Measurements from ENCODE around the gene GPATCH1. TPM values are rescaled to one million over a fixed set of nuclear protein-coding genes. Genes with fewer than 3 reads are reported as not detected.
"Not testable (repeated sequence)": the region's sequence is repeated elsewhere in the genome, so short reads cannot be mapped to it uniquely, and the experiment has no call there.

GPATCH1 gene
- total RNA-seq, 1 donor from 2014 or later = 9.6 TPM

DNA sequence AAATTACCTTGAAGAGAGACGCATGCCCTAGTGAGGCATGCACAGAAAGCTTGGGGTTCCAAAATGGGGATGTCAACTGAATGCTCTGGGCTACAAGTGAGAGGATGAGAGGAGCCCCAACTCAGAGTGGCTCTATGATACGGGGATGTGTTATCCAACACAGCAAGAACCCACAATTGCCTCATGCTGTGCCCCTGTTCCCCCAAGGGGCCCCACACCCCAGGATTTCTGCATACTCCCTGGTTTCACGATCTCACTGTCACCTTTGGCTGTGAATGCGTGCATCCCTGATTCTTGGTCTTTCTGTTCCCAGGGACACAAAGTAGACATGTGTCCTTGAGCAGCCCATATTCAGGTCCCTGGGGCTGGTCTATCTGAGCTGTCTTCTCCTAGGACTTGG, 80.2 kb downstream of the GPATCH1 start:
- no peaks in the 10 kb centered on the region for H3K9me3 ChIP-seq
- H3K27me3 ChIP-seq = no peaks in the 10 kb centered on the region
- no peak overlapping the region for H3K27ac ChIP-seq
- TF ChIP-seq POLR2A (IDR thresholded peaks at IDR 0.05) (no peak), POLR2AphosphoS5 (IDR thresholded peaks at IDR 0.05; ENCODE audit: insufficient read depth in 1 of 2, low read depth in 1 of 2) (no peak), CTCF (IDR thresholded peaks at IDR 0.05) (no peak)
- no peak for DNase-seq (ENCODE audit: extremely low spot score in 2 of 2)
- intact Hi-C loops (cut with DNase I) = no loop called here
- H3K4me1 ChIP-seq = no peaks in the 10 kb centered on the region
- H3K4me3 ChIP-seq = no peak overlapping the region
- no peaks in the 10 kb centered on the region for H3K36me3 ChIP-seq

DNA sequence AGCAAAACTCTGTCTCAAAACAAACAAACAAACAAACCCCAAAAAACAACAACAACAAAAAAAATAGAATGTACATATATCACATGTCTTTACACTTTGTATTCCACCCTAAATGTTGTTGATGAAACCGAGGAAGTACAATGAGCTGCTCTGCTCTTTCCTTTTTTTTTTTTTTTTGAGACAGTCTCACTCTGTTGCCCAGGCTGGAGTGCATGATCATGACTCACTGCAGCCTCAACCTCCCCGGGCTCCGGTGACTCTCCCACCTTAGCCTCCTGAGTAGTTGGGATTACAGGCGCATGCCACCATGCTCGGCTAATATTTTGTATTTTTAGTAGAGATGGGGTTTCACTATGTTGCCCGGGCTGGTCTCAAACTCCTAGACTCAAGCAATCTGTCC, 82.5 kb downstream of the GPATCH1 start:
- H3K4me3 ChIP-seq = no peak overlapping the region

GRCh38 chr19:33166037-33166436, 85.1 kb downstream of the GPATCH1 start:
- H3K4me3 ChIP-seq; H3K9me3 ChIP-seq; H3K27me3 ChIP-seq; H3K4me1 ChIP-seq; H3K27ac ChIP-seq; H3K36me3 ChIP-seq; intact Hi-C loops (cut with DNase I); DNase-seq (ENCODE audit: extremely low spot score in 2 of 2): not testable (repeated sequence)

More for the DNA sequence above, 82.5 kb downstream of the GPATCH1 start:
- Histone ChIP-seq H3K4me1 (no peaks in the 10 kb centered on the region), H3K9me3 (no peaks in the 10 kb centered on the region), H3K36me3 (no peaks in the 10 kb centered on the region), H3K27ac (no peak overlapping the region), H3K27me3 (no peaks in the 10 kb centered on the region)
- intact Hi-C loops (cut with DNase I) = no loop called here
- TF ChIP-seq POLR2A (IDR thresholded peaks at IDR 0.05) = no peak
- TF ChIP-seq POLR2AphosphoS5 (IDR thresholded peaks at IDR 0.05; ENCODE audit: insufficient read depth in 1 of 2, low read depth in 1 of 2) = no peak
- TF ChIP-seq CTCF (IDR thresholded peaks at IDR 0.05) = no peak
- DNase-seq (ENCODE audit: extremely low spot score in 2 of 2) = no peak

- TF ChIP-seq POLR2AphosphoS5 (IDR thresholded peaks at IDR 0.05; ENCODE audit: insufficient read depth in 1 of 2, low read depth in 1 of 2) (no peak), CTCF (IDR thresholded peaks at IDR 0.05) (no peak), POLR2A (IDR thresholded peaks at IDR 0.05) (no peak)
- Histone ChIP-seq H3K27me3 (no peaks in the 10 kb centered on the region), H3K4me1 (no peaks in the 10 kb centered on the region), H3K27ac (no peak overlapping the region), H3K4me3 (no peak overlapping the region), H3K36me3 (no peaks in the 10 kb centered on the region), H3K9me3 (no peaks in the 10 kb centered on the region)
- DNase-seq (ENCODE audit: extremely low spot score in 2 of 2) = no peak
- intact Hi-C loops (cut with DNase I) = no loop called here
Observed at GRCh38 chr19:33167438-33167837, 86.5 kb downstream of the GPATCH1 start.

GRCh38 chr19:33168528-33168927, 87.5 kb downstream of the GPATCH1 start:
- no peaks in the 10 kb centered on the region for H3K27me3 ChIP-seq
- no peak overlapping the region for H3K27ac ChIP-seq
- no peak overlapping the region for H3K4me3 ChIP-seq
- TF ChIP-seq POLR2AphosphoS5 (IDR thresholded peaks at IDR 0.05; ENCODE audit: insufficient read depth in 1 of 2, low read depth in 1 of 2) = no peak
- TF ChIP-seq POLR2A (IDR thresholded peaks at IDR 0.05) = no peak
- TF ChIP-seq CTCF (IDR thresholded peaks at IDR 0.05) = no peak
- no peaks in the 10 kb centered on the region for H3K4me1 ChIP-seq
- no peaks in the 10 kb centered on the region for H3K9me3 ChIP-seq
- no peaks in the 10 kb centered on the region for H3K36me3 ChIP-seq
- intact Hi-C loops (cut with DNase I) = no loop called here
- no peak for DNase-seq (ENCODE audit: extremely low spot score in 2 of 2)
